T follicular helper cell (primary cell): ENCODE results near the gene AHSA1.

ENCODE experiments used
- DNase-seq: peaks from one replicate; pipeline ENCODE4 v3.0.0-alpha.2; 2020; ENCODE audit warnings: low read depth

The AHSA1 gene

GRCh38 chr14:77509366-77509765, 51.5 kb downstream of the AHSA1 start:
- DNase-seq, result no peak

GRCh38 chr14:77511486-77512162, 53.7 kb downstream of the AHSA1 start:
- DNase-seq, result no peak

GRCh38 chr14:77516126-77516525, 58.2 kb downstream of the AHSA1 start:
- no peak for DNase-seq
